ENCODE data around the gene RAB33B.

Gene RAB33B

DNA sequence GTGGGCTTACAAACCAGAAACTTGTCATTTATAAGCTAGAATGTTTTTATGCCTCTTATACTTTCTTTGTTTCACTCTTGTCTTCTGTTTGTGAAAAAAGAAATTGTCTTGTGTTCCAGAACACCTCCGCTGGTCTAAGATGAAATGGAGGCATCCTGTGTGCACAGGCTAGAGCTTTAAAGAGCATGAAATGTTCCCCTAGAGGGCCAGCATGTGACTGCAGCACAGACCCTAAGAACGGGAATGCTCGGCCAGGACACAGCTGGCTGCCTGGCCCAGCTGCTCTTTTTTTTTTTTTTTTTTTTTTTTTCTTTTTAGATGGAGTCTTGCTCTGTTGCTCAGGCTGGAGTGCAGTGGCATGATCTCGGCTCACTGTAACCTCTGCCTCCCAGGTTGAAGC is 68.5 kb downstream of the RAB33B start:
- Histone ChIP-seq H3K4me3 (no peak overlapping the region), H3K27ac (no peak overlapping the region)
- TF ChIP-seq CTCF (IDR thresholded peaks at IDR 0.05): no peak
- DNase-seq (ENCODE audit: low spot score): no peak

DNA sequence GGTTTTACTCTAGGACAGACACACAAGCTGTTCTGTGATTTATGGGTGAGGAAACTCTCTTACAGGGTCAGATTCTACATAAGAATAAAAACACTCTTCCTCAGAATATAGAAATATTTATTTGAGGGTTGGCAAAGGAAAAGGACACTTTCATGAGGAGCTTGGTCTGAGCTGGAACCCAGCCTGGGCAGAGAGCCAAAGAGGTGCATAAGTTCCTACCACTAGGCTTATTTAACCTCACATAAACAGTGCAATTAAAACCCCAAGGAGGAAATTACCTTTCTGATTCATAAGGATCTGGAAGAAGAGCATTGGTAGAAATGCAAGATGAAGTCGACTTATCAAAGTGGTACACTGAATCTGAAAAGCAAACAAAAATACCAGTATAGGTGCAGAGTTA is 69.2 kb downstream of the RAB33B start:
- no peak for DNase-seq (ENCODE audit: low spot score)
- Histone ChIP-seq H3K27ac (no peak overlapping the region), H3K4me3 (no peak overlapping the region)
- TF ChIP-seq CTCF (IDR thresholded peaks at IDR 0.05): no peak

DNA sequence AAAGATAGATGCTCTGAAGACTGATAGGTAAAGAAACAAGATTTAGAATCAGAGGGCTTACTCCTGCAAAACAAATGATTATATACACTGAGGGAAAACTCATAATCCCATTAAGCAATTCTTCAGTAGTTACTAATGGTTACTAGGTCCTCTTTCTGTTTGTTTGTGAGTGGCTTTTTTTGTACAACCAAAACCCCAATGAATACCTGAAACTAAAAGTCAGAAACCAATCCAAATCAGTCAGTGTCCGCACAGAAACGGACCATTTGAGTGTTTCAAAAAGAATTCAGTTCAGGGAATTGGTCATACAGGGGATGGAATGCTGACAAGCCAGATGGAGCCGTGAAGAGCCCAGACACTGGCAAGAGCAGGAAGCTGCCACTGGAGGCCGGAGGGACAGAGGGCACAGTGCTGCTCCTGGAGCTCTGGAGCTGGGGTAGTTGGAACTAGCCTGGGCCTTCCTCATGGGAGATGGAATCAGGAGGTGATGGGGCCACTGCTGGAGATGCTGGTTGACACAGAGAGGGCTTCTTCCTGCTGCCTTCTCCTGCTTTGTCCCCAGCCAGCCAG is 70.2 kb downstream of the RAB33B start:
- no peak overlapping the region for H3K27ac ChIP-seq
- TF ChIP-seq CTCF (IDR thresholded peaks at IDR 0.05): no peak
- no peak overlapping the region for H3K4me3 ChIP-seq
- no peak for DNase-seq (ENCODE audit: low spot score)

- Histone ChIP-seq H3K27ac (no peak overlapping the region), H3K4me3 (no peak overlapping the region)
- no peak for DNase-seq (ENCODE audit: low spot score)
- no peak for TF ChIP-seq CTCF (IDR thresholded peaks at IDR 0.05)
These were observed 71.5 kb downstream of the RAB33B start for GRCh38 chr4:139525414-139525813.
